GM12873 (cell line): ENCODE measurements around the gene FOXA2.

Experiments used
- CTCF ChIP-seq: IDR thresholded peaks from 2 replicates; pipeline ENCODE4 v1.5.1; 2012; ENCODE audit warnings: low read depth, mild to moderate bottlenecking, moderate library complexity, low read length, control low read depth; ENCODE audit not compliant: insufficient read depth; ENCODE audit errors: missing control alignments

FOXA2 gene

GRCh38 chr20:22583773-22584521 lies 425 bp downstream of the FOXA2 start:
- no peak for TF ChIP-seq CTCF

- no peak for TF ChIP-seq CTCF
Observed at GRCh38 chr20:22582964-22583772, 1.2 kb downstream of the FOXA2 start.

GRCh38 chr20:22582386-22582963 lies 1.9 kb downstream of the FOXA2 start:
- no peak for TF ChIP-seq CTCF

- no peak for TF ChIP-seq CTCF
Observed at GRCh38 chr20:22581437-22582385, 2.7 kb downstream of the FOXA2 start.

GRCh38 chr20:22579711-22580697 lies 4.4 kb downstream of the FOXA2 start:
- TF ChIP-seq CTCF, result no peak

- TF ChIP-seq CTCF, result no peak
Observed at GRCh38 chr20:22579119-22579427, 5.3 kb downstream of the FOXA2 start.
